Keratinocyte (primary cell): ENCODE data around the gene BGN. TPM values are rescaled to one million over a fixed set of nuclear protein-coding genes. Genes with fewer than 3 reads are reported as not detected.

Experiments
- DNase-seq: peaks from one replicate; pipeline ENCODE4 v3.0.0-alpha.2; 2011; ENCODE audit warnings: low read depth, missing footprints, low spot score
- FAIRE-seq: peaks from 2 replicates; lab custom pipeline; 2011; peaks lifted over from hg19 to GRCh38; lab: Jason Lieb, UNC
- H2AFZ ChIP-seq: 2 replicates; pipeline ENCODE4 v1.6.0; 2012; ENCODE audit warnings: low read length, control low read depth, inconsistent platforms; ENCODE audit not compliant: control insufficient read depth
- H3K27ac ChIP-seq: 2 replicates; pipeline ENCODE4 v1.5.1; 2011; ENCODE audit warnings: low read length; ENCODE audit not compliant: control insufficient read depth, insufficient read depth
- H3K27me3 ChIP-seq: 3 replicates; pipeline ENCODE4 v1.6.0; 2011; ENCODE audit warnings: low read length; ENCODE audit not compliant: control insufficient read depth, insufficient read depth; ENCODE audit errors: extremely low read depth
- H3K36me3 ChIP-seq, 2 experiments: 2 replicates in 1 of 2; 3 replicates in 1 of 2; pipeline ENCODE4 v1.5.1; 2011; ENCODE audit warnings: low read length in 2 of 2, mild to moderate bottlenecking in 1 of 2; ENCODE audit not compliant: control insufficient read depth in 2 of 2, insufficient read depth in 2 of 2; ENCODE audit errors: extremely low read depth in 1 of 2
- H3K4me1 ChIP-seq: 3 replicates; pipeline ENCODE4 v1.5.1; 2011; ENCODE audit warnings: low read length; ENCODE audit not compliant: control insufficient read depth, insufficient read depth; ENCODE audit errors: extremely low read depth
- H3K4me2 ChIP-seq: 3 replicates; pipeline ENCODE4 v1.6.0; 2011; ENCODE audit warnings: low read depth, low read length; ENCODE audit not compliant: control insufficient read depth, insufficient read depth; ENCODE audit errors: extremely low read depth
- H3K4me3 ChIP-seq, 3 experiments: fragments of 200-600 bp in 1 of 3; sonication (generic) in 1 of 3; 2 replicates in 2 of 3; 3 replicates in 1 of 3; pipeline ENCODE4 v1.5.1; 2011 to 2016; ENCODE audit warnings: low read length in 3 of 3, mild to moderate bottlenecking in 3 of 3, control low read depth in 2 of 3, inconsistent platforms in 1 of 3, low read depth in 1 of 3, mixed read lengths in 1 of 3, mixed run types in 1 of 3, moderate library complexity in 1 of 3; ENCODE audit not compliant: control insufficient read depth in 2 of 3, insufficient read depth in 2 of 3; ENCODE audit errors: extremely low read depth in 1 of 3
- H3K79me2 ChIP-seq: 2 replicates; pipeline ENCODE4 v1.6.0; 2012; ENCODE audit warnings: low read length; ENCODE audit not compliant: control insufficient read depth, insufficient read depth
- H3K9ac ChIP-seq: 3 replicates; pipeline ENCODE4 v1.6.0; 2011; ENCODE audit warnings: low read length; ENCODE audit not compliant: control insufficient read depth, insufficient read depth; ENCODE audit errors: extremely low read depth
- H3K9me1 ChIP-seq: 3 replicates; pipeline ENCODE4 v1.6.0; 2011; ENCODE audit warnings: low read length; ENCODE audit not compliant: control insufficient read depth, insufficient read depth; ENCODE audit errors: extremely low read depth
- H3K9me3 ChIP-seq: 2 replicates; pipeline ENCODE4 v1.5.1; 2012; ENCODE audit warnings: low read depth, low read length; ENCODE audit not compliant: control insufficient read depth
- H4K20me1 ChIP-seq: 3 replicates; pipeline ENCODE4 v1.6.0; 2011; ENCODE audit warnings: low read length; ENCODE audit not compliant: control insufficient read depth, insufficient read depth; ENCODE audit errors: extremely low read depth
- EZH2 ChIP-seq: IDR thresholded peaks from one replicate; pipeline ENCODE4 v1.6.1; 2012; ENCODE audit warnings: inconsistent platforms, mild to moderate bottlenecking, low read length, moderate library complexity
- dilution Hi-C: fragments of 300-500 bp; cut with MboI; formaldehyde crosslinking; loops from one replicate; pipeline ENCODE4 v1.7.0; 2020; ENCODE audit warnings: low sequenced_read_pairs; ENCODE audit not compliant: extremely low pct_ligation_motif_present
- polyA plus RNA-seq, 5 experiments: library from polyadenylated mRNA; depleted of rRNA in 3 of 5; stranded (reverse) in 3 of 5; stranded (forward) in 1 of 5; unstranded in 1 of 5; fragments of >200 nt; gene quantifications; 1 replicate in 1 of 5; 2 replicates in 3 of 5; 3 replicates in 1 of 5; pipeline versions ENCODE4 v1.2.1 to v1.2.3, GENCODE V29; 2011 to 2012; ENCODE audit warnings: missing spikeins in 2 of 5, low read depth in 1 of 5, low replicate concordance in 1 of 5
- TF ChIP-seq, protein P1 (sequence below), 3 experiments: IDR thresholded peaks in 1 of 3; conservative IDR thresholded peaks in 1 of 3; optimal IDR thresholded peaks in 1 of 3; 2 replicates in 2 of 3; 3 replicates in 1 of 3; pipeline versions ENCODE3 to v1.5.1; 2011; ENCODE audit warnings: low read length in 3 of 3, mild to moderate bottlenecking in 3 of 3, moderate library complexity in 2 of 3, control low read depth in 1 of 3, inconsistent platforms in 1 of 3; ENCODE audit not compliant: insufficient read depth in 2 of 3; ENCODE audit errors: extremely low read depth in 1 of 3

The BGN gene
- polyA plus RNA-seq, 1 donor (not counting 4 experiments of a cell fraction or from before 2014, with no cell fraction given) = 0.07 TPM

GRCh38 chrX:153525451-153525850 is 30.7 kb downstream of the BGN start:
- dilution Hi-C loops = no loop called here
- H2AFZ ChIP-seq = no peak overlapping the region
- no peak for FAIRE-seq

GRCh38 chrX:153526042-153526441 is 31.3 kb downstream of the BGN start:
- DNase-seq = no peak
- no peak for FAIRE-seq
- Histone ChIP-seq H3K4me2 (no peak overlapping the region), H3K4me3 (no peak overlapping the region), H3K79me2 (no peaks in the 10 kb centered on the region), H2AFZ (no peak overlapping the region), H4K20me1 (no peaks in the 10 kb centered on the region), H3K27me3 (peaks cover 5% of the 10 kb centered on the region), H3K36me3 (no peaks in the 10 kb centered on the region), H3K27ac (no peak overlapping the region), H3K4me1 (peaks cover 5% of the 10 kb centered on the region), H3K9me1 (no peaks in the 10 kb centered on the region), H3K9me3 (peaks cover 2% of the 10 kb centered on the region), H3K9ac (no peak overlapping the region)
- dilution Hi-C loops = no loop called here
- TF ChIP-seq, protein P1, sequence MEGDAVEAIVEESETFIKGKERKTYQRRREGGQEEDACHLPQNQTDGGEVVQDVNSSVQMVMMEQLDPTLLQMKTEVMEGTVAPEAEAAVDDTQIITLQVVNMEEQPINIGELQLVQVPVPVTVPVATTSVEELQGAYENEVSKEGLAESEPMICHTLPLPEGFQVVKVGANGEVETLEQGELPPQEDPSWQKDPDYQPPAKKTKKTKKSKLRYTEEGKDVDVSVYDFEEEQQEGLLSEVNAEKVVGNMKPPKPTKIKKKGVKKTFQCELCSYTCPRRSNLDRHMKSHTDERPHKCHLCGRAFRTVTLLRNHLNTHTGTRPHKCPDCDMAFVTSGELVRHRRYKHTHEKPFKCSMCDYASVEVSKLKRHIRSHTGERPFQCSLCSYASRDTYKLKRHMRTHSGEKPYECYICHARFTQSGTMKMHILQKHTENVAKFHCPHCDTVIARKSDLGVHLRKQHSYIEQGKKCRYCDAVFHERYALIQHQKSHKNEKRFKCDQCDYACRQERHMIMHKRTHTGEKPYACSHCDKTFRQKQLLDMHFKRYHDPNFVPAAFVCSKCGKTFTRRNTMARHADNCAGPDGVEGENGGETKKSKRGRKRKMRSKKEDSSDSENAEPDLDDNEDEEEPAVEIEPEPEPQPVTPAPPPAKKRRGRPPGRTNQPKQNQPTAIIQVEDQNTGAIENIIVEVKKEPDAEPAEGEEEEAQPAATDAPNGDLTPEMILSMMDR (optimal IDR thresholded peaks at IDR 0.05 in 1 of 3, IDR thresholded peaks at IDR 0.05 in 1 of 3, conservative IDR thresholded peaks at IDR 0.05 in 1 of 3; ENCODE audit: extremely low read depth in 1 of 3, insufficient read depth in 2 of 3, low read length in 3 of 3) = no peak
- no peak for TF ChIP-seq EZH2

More at GRCh38 chrX:153525451-153525850, 30.7 kb downstream of the BGN start:
- Histone ChIP-seq H3K9me1 (no peaks in the 10 kb centered on the region), H3K27ac (no peak overlapping the region), H3K36me3 (no peaks in the 10 kb centered on the region), H3K4me1 (peaks cover 5% of the 10 kb centered on the region), H4K20me1 (no peaks in the 10 kb centered on the region), H3K27me3 (peaks cover 5% of the 10 kb centered on the region), H3K4me2 (no peak overlapping the region), H3K79me2 (no peaks in the 10 kb centered on the region), H3K9me3 (peaks cover 2% of the 10 kb centered on the region), H3K9ac (no peak overlapping the region), H3K4me3 (no peak overlapping the region)
- no peak for TF ChIP-seq EZH2
- TF ChIP-seq, protein P1 (optimal IDR thresholded peaks at IDR 0.05 in 1 of 3, IDR thresholded peaks at IDR 0.05 in 1 of 3, conservative IDR thresholded peaks at IDR 0.05 in 1 of 3; ENCODE audit: extremely low read depth in 1 of 3, insufficient read depth in 2 of 3, low read length in 3 of 3) = no peak
- DNase-seq = no peak
